DND-41 (cell line): ENCODE results near the gene BCR.

Experiments used
- ATAC-seq: fragments of 200-7000 bp; cut with Tn5 transposase; 3 replicates; pipeline ENCODE4 v1.9.1; 2021; ENCODE audit warnings: low read depth; ENCODE audit not compliant: insufficient read depth
- DNase-seq: peaks from one replicate; pipeline ENCODE4 v3.0.0-alpha.2; 2020
- H2AFZ ChIP-seq: 2 replicates; pipeline ENCODE4 v1.6.0; 2012; ENCODE audit warnings: low read depth, low read length
- H3K27ac ChIP-seq: 2 replicates; pipeline ENCODE4 v1.5.1; 2012; ENCODE audit warnings: low read length, inconsistent platforms
- H3K27me3 ChIP-seq: fragments of 200-600 bp; sonication (generic); 2 replicates; pipeline ENCODE4 v1.6.0; 2012; ENCODE audit warnings: low read length, mild to moderate bottlenecking, inconsistent platforms; ENCODE audit not compliant: insufficient read depth, poor library complexity
- H3K36me3 ChIP-seq: 2 replicates; pipeline ENCODE4 v1.5.1; 2012; ENCODE audit warnings: low read length, inconsistent platforms; ENCODE audit not compliant: insufficient read depth
- H3K4me1 ChIP-seq: 2 replicates; pipeline ENCODE4 v1.5.1; 2012; ENCODE audit warnings: mild to moderate bottlenecking, low read length; ENCODE audit not compliant: insufficient read depth
- H3K4me2 ChIP-seq: 2 replicates; pipeline ENCODE4 v1.6.0; 2012; ENCODE audit warnings: mild to moderate bottlenecking, moderate library complexity, low read length, inconsistent platforms; ENCODE audit not compliant: insufficient read depth
- H3K4me3 ChIP-seq, 2 experiments: fragments of 200-600 bp in 1 of 2; shearing (Covaris generic) in 1 of 2; 2 replicates each; pipeline ENCODE4 v1.5.1; 2012 to 2016; ENCODE audit warnings: inconsistent platforms in 2 of 2, low read length in 2 of 2, mild to moderate bottlenecking in 2 of 2, low read depth in 1 of 2, moderate library complexity in 1 of 2
- H3K79me2 ChIP-seq: 2 replicates; pipeline ENCODE4 v1.6.0; 2012; ENCODE audit warnings: low read length, inconsistent platforms; ENCODE audit not compliant: insufficient read depth
- H3K9ac ChIP-seq: 2 replicates; pipeline ENCODE4 v1.6.0; 2012; ENCODE audit warnings: low read depth, mild to moderate bottlenecking, inconsistent platforms, low read length, moderate library complexity
- H3K9me3 ChIP-seq: 2 replicates; pipeline ENCODE4 v1.5.1; 2012; ENCODE audit warnings: low read length, moderate library complexity, mild to moderate bottlenecking, inconsistent platforms; ENCODE audit not compliant: insufficient read depth, severe bottlenecking
- H4K20me1 ChIP-seq: 2 replicates; pipeline ENCODE4 v1.6.0; 2012; ENCODE audit warnings: low read length; ENCODE audit not compliant: insufficient read depth
- EZH2 ChIP-seq: IDR thresholded peaks from 3 replicates; pipeline ENCODE4 v1.6.1; 2012; ENCODE audit warnings: borderline replicate concordance, low read depth, mild to moderate bottlenecking, moderate library complexity, low read length, inconsistent platforms; ENCODE audit not compliant: severe bottlenecking
- TF ChIP-seq, protein P1 (sequence below): IDR thresholded peaks from 2 replicates; pipeline ENCODE4 v1.5.1; 2012; ENCODE audit warnings: borderline replicate concordance, low read length, moderate library complexity, mild to moderate bottlenecking; ENCODE audit not compliant: poor library complexity, severe bottlenecking; ENCODE audit errors: extremely low read depth

BCR gene

DNA sequence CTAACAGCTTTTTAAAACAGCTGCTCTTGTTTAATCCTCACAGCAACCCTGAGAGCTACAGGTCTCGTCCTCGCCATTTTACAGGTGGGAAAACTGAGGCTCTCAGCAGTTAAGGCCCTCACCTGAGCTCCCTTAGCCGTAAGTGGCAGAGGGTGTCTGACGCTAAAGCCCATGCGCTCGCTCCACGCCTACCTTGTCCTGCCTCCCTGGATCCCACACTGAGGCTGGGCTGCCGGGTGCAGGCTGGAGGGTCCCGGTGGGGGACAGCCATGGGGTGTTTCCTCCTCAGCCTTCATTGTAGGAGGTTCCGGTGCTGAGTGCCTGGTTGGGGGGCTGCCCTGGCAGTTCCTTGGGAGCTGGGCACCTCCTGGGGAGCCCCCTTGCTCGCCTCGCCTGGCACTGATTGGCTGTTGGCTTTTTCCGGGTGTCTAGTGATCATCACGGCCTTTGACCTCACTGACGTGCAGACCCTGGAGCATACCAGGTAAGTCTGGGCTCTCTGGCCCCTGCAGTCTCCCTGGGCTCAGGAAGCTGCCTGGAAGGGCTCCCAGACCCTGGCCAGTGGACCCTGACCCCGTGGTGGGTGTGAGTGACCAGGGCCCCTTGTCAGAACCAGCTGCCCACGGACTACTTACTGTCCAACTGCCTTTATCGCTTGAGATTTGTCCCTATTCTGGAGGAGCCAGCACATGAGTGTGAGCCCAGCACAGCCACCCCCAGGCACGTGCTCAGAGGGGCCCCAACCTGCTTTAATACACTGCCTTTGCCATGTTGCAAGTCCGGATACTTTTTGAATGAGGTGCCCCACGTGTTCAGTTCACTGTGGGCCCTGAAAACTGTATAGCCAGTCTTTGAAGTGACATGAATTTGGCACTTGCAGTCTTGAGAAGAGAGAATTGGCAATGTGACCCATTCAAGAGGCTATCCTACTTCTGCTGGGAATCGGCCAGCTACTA is 22.5 kb upstream of the BCR start:
- Histone ChIP-seq H3K27me3 (no peaks in the 10 kb centered on the region), H3K9me3 (no peaks in the 10 kb centered on the region), H3K36me3 (no peaks in the 10 kb centered on the region), H4K20me1 (no peaks in the 10 kb centered on the region), H3K27ac (no peak overlapping the region), H3K9ac (no peak overlapping the region), H3K4me1 (no peaks in the 10 kb centered on the region), H2AFZ (no peak overlapping the region), H3K4me2 (no peak overlapping the region), H3K4me3 (no peak overlapping the region), H3K79me2 (no peaks in the 10 kb centered on the region)
- TF ChIP-seq EZH2 = no peak
- TF ChIP-seq, protein P1, sequence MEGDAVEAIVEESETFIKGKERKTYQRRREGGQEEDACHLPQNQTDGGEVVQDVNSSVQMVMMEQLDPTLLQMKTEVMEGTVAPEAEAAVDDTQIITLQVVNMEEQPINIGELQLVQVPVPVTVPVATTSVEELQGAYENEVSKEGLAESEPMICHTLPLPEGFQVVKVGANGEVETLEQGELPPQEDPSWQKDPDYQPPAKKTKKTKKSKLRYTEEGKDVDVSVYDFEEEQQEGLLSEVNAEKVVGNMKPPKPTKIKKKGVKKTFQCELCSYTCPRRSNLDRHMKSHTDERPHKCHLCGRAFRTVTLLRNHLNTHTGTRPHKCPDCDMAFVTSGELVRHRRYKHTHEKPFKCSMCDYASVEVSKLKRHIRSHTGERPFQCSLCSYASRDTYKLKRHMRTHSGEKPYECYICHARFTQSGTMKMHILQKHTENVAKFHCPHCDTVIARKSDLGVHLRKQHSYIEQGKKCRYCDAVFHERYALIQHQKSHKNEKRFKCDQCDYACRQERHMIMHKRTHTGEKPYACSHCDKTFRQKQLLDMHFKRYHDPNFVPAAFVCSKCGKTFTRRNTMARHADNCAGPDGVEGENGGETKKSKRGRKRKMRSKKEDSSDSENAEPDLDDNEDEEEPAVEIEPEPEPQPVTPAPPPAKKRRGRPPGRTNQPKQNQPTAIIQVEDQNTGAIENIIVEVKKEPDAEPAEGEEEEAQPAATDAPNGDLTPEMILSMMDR = no peak
- ATAC-seq (no peak), DNase-seq (no peak)

- Histone ChIP-seq H4K20me1 (no peaks in the 10 kb centered on the region), H3K79me2 (no peaks in the 10 kb centered on the region), H3K36me3 (no peaks in the 10 kb centered on the region), H3K9me3 (no peaks in the 10 kb centered on the region), H3K27me3 (no peaks in the 10 kb centered on the region), H3K4me3 (no peak overlapping the region), H2AFZ (no peak overlapping the region), H3K4me1 (no peaks in the 10 kb centered on the region), H3K4me2 (no peak overlapping the region), H3K9ac (no peak overlapping the region), H3K27ac (no peak overlapping the region)
- TF ChIP-seq, protein P1 = no peak
- no peak for TF ChIP-seq EZH2
- ATAC-seq = no peak
- no peak for DNase-seq
Measured at GRCh38 chr22:23158516-23159290, 21.6 kb upstream of the BCR start.

DNA sequence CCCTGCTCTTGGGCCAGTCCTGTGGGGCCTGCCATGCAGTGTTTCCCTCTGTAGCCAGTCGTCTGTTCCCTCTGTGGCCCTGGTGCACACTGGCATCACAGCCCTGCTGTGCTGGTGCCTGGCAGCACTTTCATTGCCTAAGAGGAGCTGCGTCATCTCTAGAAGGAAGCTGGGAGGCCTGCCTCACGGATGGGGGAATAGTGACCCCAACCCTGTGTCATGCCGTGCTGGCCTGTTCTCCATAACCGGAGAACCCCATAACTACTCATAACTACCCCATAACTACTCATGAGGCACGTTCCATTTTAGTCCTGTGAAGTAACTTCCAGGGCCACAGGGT is 21.0 kb upstream of the BCR start:
- ATAC-seq (no peak), DNase-seq (no peak)
- no peak overlapping the region for H3K9ac ChIP-seq
- H4K20me1 ChIP-seq = no peaks in the 10 kb centered on the region
- no peaks in the 10 kb centered on the region for H3K79me2 ChIP-seq
- H3K4me2 ChIP-seq = no peak overlapping the region
- H3K4me1 ChIP-seq = no peaks in the 10 kb centered on the region
- TF ChIP-seq, protein P1 = no peak
- H2AFZ ChIP-seq = no peak overlapping the region
- H3K4me3 ChIP-seq = no peak overlapping the region
- H3K9me3 ChIP-seq = no peaks in the 10 kb centered on the region
- no peaks in the 10 kb centered on the region for H3K27me3 ChIP-seq
- no peak overlapping the region for H3K27ac ChIP-seq
- H3K36me3 ChIP-seq = no peaks in the 10 kb centered on the region
